IMR-90 (cell line): ENCODE measurements around the gene TEF. TPM values are rescaled to one million over a fixed set of nuclear protein-coding genes. Genes with fewer than 3 reads are reported as not detected.

Source experiments
- ATAC-seq: fragments of 200-7000 bp; cut with Tn5 transposase; 2 replicates; pipeline ENCODE4 v1.9.1; 2020; ENCODE audit warnings: low read depth, mild to moderate bottlenecking, moderate library complexity
- BruUV-seq: library from RNA; stranded (reverse); fragments of 400-500 nt; replicated peaks from 2 replicates; lab custom pipeline; 2021; lab: Mats Ljungman, UMichigan
- CTCF ChIA-PET: fragments of 300-600 bp; formaldehyde crosslinking; extraction: SDS; loops from one replicate; lab custom pipeline; 2021; ENCODE audit warnings: antibody characterized with exemption; lab: Yijun Ruan, JAX
- POLR2A ChIA-PET: fragments of 300-600 bp; sonication (Branson Sonifier 250); formaldehyde crosslinking; loops from one replicate; lab custom pipeline; 2022; ENCODE audit warnings: antibody characterized with exemption; ENCODE audit not compliant: unreplicated experiment; lab: Charles Lee
- DNase-seq: peaks from one replicate; pipeline ENCODE4 v3.0.0; 2013
- H2AFZ ChIP-seq: replicated peaks from 2 replicates; pipeline ENCODE3; 2013; ENCODE audit warnings: low read length, mild to moderate bottlenecking; ENCODE audit not compliant: poor library complexity
- H2AK5ac ChIP-seq: 2 replicates; pipeline ENCODE4 v1.6.1; 2013; ENCODE audit warnings: low read depth, low read length, inconsistent platforms
- H2AK9ac ChIP-seq: replicated peaks from 2 replicates; pipeline ENCODE3; 2013; ENCODE audit warnings: mild to moderate bottlenecking, low read depth, low read length, moderate library complexity; ENCODE audit not compliant: poor library complexity
- H2BK120ac ChIP-seq: 2 replicates; pipeline ENCODE4 v1.6.1; 2013; ENCODE audit warnings: low read depth, low read length, inconsistent platforms
- H2BK15ac ChIP-seq: 3 replicates; pipeline ENCODE4 v1.6.1; 2013; ENCODE audit warnings: low read depth, low read length, inconsistent platforms
- H2BK20ac ChIP-seq: 2 replicates; pipeline ENCODE4 v1.6.1; 2013; ENCODE audit warnings: low read depth, mild to moderate bottlenecking, inconsistent platforms, low read length, moderate library complexity
- H2BK5ac ChIP-seq: 2 replicates; pipeline ENCODE4 v1.6.1; 2013; ENCODE audit warnings: mild to moderate bottlenecking, low read depth, low read length, inconsistent platforms; ENCODE audit not compliant: poor library complexity, severe bottlenecking
- H3K14ac ChIP-seq: replicated peaks from 2 replicates; pipeline ENCODE4 v1.6.1; 2013; ENCODE audit warnings: low read depth, low read length, inconsistent platforms
- H3K18ac ChIP-seq: 2 replicates; pipeline ENCODE4 v1.6.1; 2013; ENCODE audit warnings: low read depth, low read length, control low read depth
- H3K23ac ChIP-seq: 2 replicates; pipeline ENCODE4 v1.6.1; 2013; ENCODE audit warnings: low read depth, low read length, inconsistent platforms
- H3K27ac ChIP-seq: 2 replicates; pipeline ENCODE4 v1.5.1; 2013; ENCODE audit warnings: mild to moderate bottlenecking, control low read depth, low read length; ENCODE audit not compliant: insufficient read depth
- H3K27me3 ChIP-seq: 2 replicates; pipeline ENCODE4 v1.6.1; 2013; ENCODE audit warnings: low read length; ENCODE audit not compliant: control insufficient read depth, insufficient read depth
- H3K36me3 ChIP-seq: 2 replicates; pipeline ENCODE4 v1.6.1; 2013; ENCODE audit warnings: low read length, mixed read lengths; ENCODE audit not compliant: control insufficient read depth, insufficient read depth
- H3K4ac ChIP-seq: 2 replicates; pipeline ENCODE4 v1.6.1; 2013; ENCODE audit warnings: low read depth, low read length, inconsistent platforms
- H3K4me1 ChIP-seq: 2 replicates; pipeline ENCODE4 v1.6.1; 2013; ENCODE audit warnings: low read length, mixed read lengths; ENCODE audit not compliant: control insufficient read depth, insufficient read depth
- H3K4me2 ChIP-seq: 2 replicates; pipeline ENCODE4 v1.6.1; 2013; ENCODE audit warnings: low read depth, mild to moderate bottlenecking, control low read depth, low read length, moderate library complexity
- H3K4me3 ChIP-seq: 2 replicates; pipeline ENCODE4 v1.5.1; 2013; ENCODE audit warnings: low read depth, mild to moderate bottlenecking, control low read depth, low read length, moderate library complexity; ENCODE audit not compliant: insufficient read depth
- H3K56ac ChIP-seq: 2 replicates; pipeline ENCODE4 v1.6.1; 2013; ENCODE audit warnings: low read length, inconsistent platforms; ENCODE audit not compliant: insufficient read depth; ENCODE audit errors: extremely low read depth
- H3K79me1 ChIP-seq, 2 experiments: 2 replicates each; pipeline ENCODE4 v1.6.1; 2013; ENCODE audit warnings: low read length in 2 of 2, inconsistent platforms in 1 of 2, low read depth in 1 of 2
- H3K9ac ChIP-seq: 2 replicates; pipeline ENCODE4 v1.6.1; 2013; ENCODE audit warnings: low read depth, low read length, control low read depth
- H3K9me1 ChIP-seq: 2 replicates; pipeline ENCODE4 v1.6.1; 2013; ENCODE audit warnings: low read length, inconsistent platforms; ENCODE audit not compliant: insufficient read depth
- H3K9me3 ChIP-seq: 2 replicates; pipeline ENCODE4 v1.6.1; 2013; ENCODE audit warnings: low read length; ENCODE audit not compliant: control insufficient read depth, insufficient read depth
- H4K20me1 ChIP-seq: 2 replicates; pipeline ENCODE4 v1.6.1; 2013; ENCODE audit warnings: low read length, inconsistent platforms; ENCODE audit not compliant: insufficient read depth
- H4K5ac ChIP-seq: 2 replicates; pipeline ENCODE4 v1.6.1; 2013; ENCODE audit warnings: mild to moderate bottlenecking, low read depth, low read length, control low read depth
- H4K8ac ChIP-seq, 2 experiments: 2 replicates each; pipeline ENCODE4 v1.6.1; 2013; ENCODE audit warnings: low read depth in 2 of 2, low read length in 2 of 2, control low read depth in 1 of 2, inconsistent platforms in 1 of 2
- H4K91ac ChIP-seq: 2 replicates; pipeline ENCODE4 v1.6.1; 2013; ENCODE audit warnings: low read depth, low read length, inconsistent platforms; ENCODE audit not compliant: insufficient read depth
- CEBPB ChIP-seq: IDR thresholded peaks from 2 replicates; pipeline ENCODE4 v1.6.1; 2012; ENCODE audit warnings: low read depth, low read length, improper control_type of control experiment
- CHD1 ChIP-seq: IDR thresholded peaks from 2 replicates; pipeline ENCODE4 v1.6.1; 2012; ENCODE audit warnings: low read depth, low read length, improper control_type of control experiment
- FOS ChIP-seq: fragments of 150-350 bp; IDR thresholded peaks from 2 replicates; pipeline ENCODE4 v1.6.1; 2016; ENCODE audit warnings: low read depth, low read length
- MAFK ChIP-seq: IDR thresholded peaks from 2 replicates; pipeline ENCODE4 v1.6.1; 2012; ENCODE audit warnings: low read depth, low read length, improper control_type of control experiment
- MXI1 ChIP-seq: IDR thresholded peaks from 2 replicates; pipeline ENCODE4 v1.6.1; 2012; ENCODE audit warnings: low read depth, mild to moderate bottlenecking, low read length, moderate library complexity, borderline replicate concordance
- NFE2L2 ChIP-seq: fragments of 150-350 bp; IDR thresholded peaks from 2 replicates; pipeline ENCODE4 v1.6.1; 2016; ENCODE audit warnings: low read depth, mild to moderate bottlenecking, low read length
- POLR2A ChIP-seq: IDR thresholded peaks from 2 replicates; pipeline ENCODE4 v1.6.1; 2012; ENCODE audit warnings: mild to moderate bottlenecking, low read depth, low read length
- RAD21 ChIP-seq: IDR thresholded peaks from 2 replicates; pipeline ENCODE4 v1.6.1; 2012; ENCODE audit warnings: low read length, improper control_type of control experiment
- RFX5 ChIP-seq: IDR thresholded peaks from 2 replicates; pipeline ENCODE4 v1.8.0; 2012; ENCODE audit warnings: low read depth, mild to moderate bottlenecking, low read length, moderate library complexity
- SMC3 ChIP-seq: fragments of 150-350 bp; IDR thresholded peaks from 2 replicates; pipeline ENCODE4 v1.6.1; 2016; ENCODE audit warnings: low read depth, mild to moderate bottlenecking, antibody characterized with exemption, low read length, moderate library complexity
- WGBS, 2 experiments: methylation state at CpG; one replicate each; pipeline versions ENCODE4 v1.1.5 to v1.1.7; 2013; ENCODE audit warnings: missing lambda C conversion rate in 2 of 2; ENCODE audit not compliant: insufficient read length in 1 of 2; ENCODE audit errors: extremely low coverage in 2 of 2; 5-methylcytosine and 5-hydroxymethylcytosine counted together
- dilution Hi-C: fragments of 300-500 bp; cut with HindIII; formaldehyde crosslinking; loops from one replicate; pipeline ENCODE4 v1.14.3; 2018; ENCODE audit warnings: low sequenced_read_pairs; ENCODE audit not compliant: unreplicated experiment
- in situ Hi-C: fragments of 300-500 bp; cut with MboI; formaldehyde crosslinking; loops from 3 replicates; pipeline ENCODE4 v1.14.3; 2019; ENCODE audit warnings: low sequenced_read_pairs, inconsistent platforms, mixed read lengths
- intact Hi-C: fragments of 100-400 bp; cut with micrococcal nuclease; formaldehyde crosslinking; loops from 2 replicates; pipeline ENCODE4 v1.10.0; 2022
- polyA plus RNA-seq, 3 experiments: library from polyadenylated mRNA; depleted of rRNA; stranded (reverse); fragments of >200 nt; gene quantifications; 2 replicates each; pipeline ENCODE4 v1.2.3, GENCODE V29; 2012; ENCODE audit warnings: low replicate concordance in 1 of 3
- total RNA-seq: library from RNA; depleted of rRNA; stranded (reverse); fragments of >200 nt; gene quantifications from 2 replicates; pipeline ENCODE4 v1.2.3, GENCODE V29; 2012
- TF ChIP-seq, protein P1 (sequence below): fragments of 150-350 bp; IDR thresholded peaks from 2 replicates; pipeline ENCODE4 v1.6.1; 2017; ENCODE audit warnings: mild to moderate bottlenecking, antibody characterized with exemption, low read length, low read depth
- TF ChIP-seq, protein P2 (sequence below): fragments of 150-350 bp; IDR thresholded peaks from 2 replicates; pipeline ENCODE4 v1.6.1; 2016; ENCODE audit warnings: low read depth, mild to moderate bottlenecking, low read length, moderate library complexity, borderline replicate concordance

The TEF gene
- total and polyA plus RNA-seq, 2 of the 4 experiments (the other 2 are of a cell fraction), result 5.6 to 11.6 TPM

- Histone ChIP-seq H3K56ac (no peak overlapping the region), H3K4me2 (no peak overlapping the region), H2AFZ (no peak overlapping the region), H2BK5ac (no peak overlapping the region), H3K4ac (no peak overlapping the region), H3K27ac (no peak overlapping the region), H3K9me3 (no peaks in the 10 kb centered on the region), H3K27me3 (no peaks in the 10 kb centered on the region), H4K5ac (no peak overlapping the region), H2AK9ac (no peak overlapping the region), H3K36me3 (peaks cover 55% of the 10 kb centered on the region), H3K14ac (no peak overlapping the region), H2AK5ac (no peak overlapping the region), H3K9me1 (peaks cover 7% of the 10 kb centered on the region), H3K4me3 (no peak overlapping the region), H2BK15ac (no peak overlapping the region), H3K79me1 (peaks cover 30 to 78% of the 10 kb centered on the region in 2 experiments), H2BK20ac (no peak overlapping the region), H3K9ac (no peak overlapping the region), H3K18ac (no peak overlapping the region), H4K20me1 (peaks cover 91% of the 10 kb centered on the region), H3K23ac (no peak overlapping the region), H3K4me1 (no peaks in the 10 kb centered on the region), H4K8ac (no peak overlapping the region), H2BK120ac (no peak overlapping the region), H4K91ac (no peak overlapping the region)
- intact Hi-C loops (no loop called here), dilution Hi-C loops (no loop called here), in situ Hi-C loops (no loop called here)
- 62% methylated on average over 3 of the region's 23 CpGs; no CpG with 5 or more reads in 1 of the 2 experiments for WGBS, 2 experiments
- TF ChIP-seq RFX5, result no peak
- TF ChIP-seq CEBPB, result no peak
- no peak for TF ChIP-seq SMC3
- TF ChIP-seq CHD1, result no peak
- TF ChIP-seq MAFK, result no peak
- no peak for TF ChIP-seq NFE2L2
- TF ChIP-seq RAD21, result no peak
- TF ChIP-seq, protein P1, sequence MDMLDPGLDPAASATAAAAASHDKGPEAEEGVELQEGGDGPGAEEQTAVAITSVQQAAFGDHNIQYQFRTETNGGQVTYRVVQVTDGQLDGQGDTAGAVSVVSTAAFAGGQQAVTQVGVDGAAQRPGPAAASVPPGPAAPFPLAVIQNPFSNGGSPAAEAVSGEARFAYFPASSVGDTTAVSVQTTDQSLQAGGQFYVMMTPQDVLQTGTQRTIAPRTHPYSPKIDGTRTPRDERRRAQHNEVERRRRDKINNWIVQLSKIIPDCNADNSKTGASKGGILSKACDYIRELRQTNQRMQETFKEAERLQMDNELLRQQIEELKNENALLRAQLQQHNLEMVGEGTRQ, result no peak
- TF ChIP-seq, protein P2, sequence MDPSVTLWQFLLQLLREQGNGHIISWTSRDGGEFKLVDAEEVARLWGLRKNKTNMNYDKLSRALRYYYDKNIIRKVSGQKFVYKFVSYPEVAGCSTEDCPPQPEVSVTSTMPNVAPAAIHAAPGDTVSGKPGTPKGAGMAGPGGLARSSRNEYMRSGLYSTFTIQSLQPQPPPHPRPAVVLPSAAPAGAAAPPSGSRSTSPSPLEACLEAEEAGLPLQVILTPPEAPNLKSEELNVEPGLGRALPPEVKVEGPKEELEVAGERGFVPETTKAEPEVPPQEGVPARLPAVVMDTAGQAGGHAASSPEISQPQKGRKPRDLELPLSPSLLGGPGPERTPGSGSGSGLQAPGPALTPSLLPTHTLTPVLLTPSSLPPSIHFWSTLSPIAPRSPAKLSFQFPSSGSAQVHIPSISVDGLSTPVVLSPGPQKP, result no peak
- TF ChIP-seq MXI1, result no peak
- no peak for TF ChIP-seq FOS
- no peak for TF ChIP-seq POLR2A
- ChIA-PET CTCF (interaction anchor here (0.6 kb wide), 1 partner anchor 31 kb away, joined by 4 read pairs; no protein-coding TSS in a partner anchor), POLR2A (no interaction called here)
- no TSS peak for BruUV-seq
- ATAC-seq (no peak), DNase-seq (no peak)
Measured at GRCh38 chr22:41436322-41437113, 54.8 kb downstream of the TEF start.
